Panc1 (cell line): ENCODE measurements around the gene TRIP4. TPM values are rescaled to one million over a fixed set of nuclear protein-coding genes. Genes with fewer than 3 reads are reported as not detected.

Experiments
- ATAC-seq: fragments of 200-7000 bp; cut with Tn5 transposase; 2 replicates; pipeline ENCODE4 v1.9.1; 2020; ENCODE audit warnings: mild to moderate bottlenecking, moderate library complexity
- BruUV-seq: library from RNA; stranded (reverse); fragments of 400-500 nt; replicated peaks from 2 replicates; lab custom pipeline; 2021; lab: Mats Ljungman, UMichigan
- CTCF ChIA-PET: fragments of 300-600 bp; sonication (Branson Sonifier 250); formaldehyde crosslinking; loops from one replicate; lab custom pipeline; 2022; ENCODE audit warnings: antibody characterized with exemption; lab: Charles Lee
- POLR2A ChIA-PET: fragments of 300-600 bp; sonication (Branson Sonifier 250); formaldehyde crosslinking; loops from one replicate; lab custom pipeline; 2022; ENCODE audit warnings: antibody characterized with exemption; lab: Charles Lee
- DNase-seq: peaks from one replicate; pipeline ENCODE4 v3.0.0-alpha.2; 2010; ENCODE audit warnings: low read depth, low spot score
- H3K27ac ChIP-seq: 2 replicates; pipeline ENCODE4 v1.5.1; 2011; ENCODE audit warnings: mild to moderate bottlenecking, low read length, inconsistent platforms
- H3K27me3 ChIP-seq: fragments of 200-500 bp; sonication (Bioruptor generic); 2 replicates; pipeline ENCODE4 v1.6.0; 2014; ENCODE audit warnings: low read length, inconsistent platforms; ENCODE audit not compliant: control insufficient read depth, insufficient read depth
- H3K36me3 ChIP-seq: fragments of 200-500 bp; sonication (Bioruptor generic); 2 replicates; pipeline ENCODE4 v1.5.1; 2014; ENCODE audit warnings: inconsistent platforms, mild to moderate bottlenecking, low read length, moderate library complexity; ENCODE audit not compliant: control insufficient read depth, insufficient read depth
- H3K4me1 ChIP-seq: 2 replicates; pipeline ENCODE4 v1.5.1; 2011; ENCODE audit warnings: inconsistent platforms, mild to moderate bottlenecking, low read length, moderate library complexity; ENCODE audit not compliant: control insufficient read depth, insufficient read depth
- H3K4me3 ChIP-seq, 2 experiments: 2 replicates each; pipeline ENCODE4 v1.5.1; 2011 to 2012; ENCODE audit warnings: low read depth in 2 of 2, low read length in 2 of 2, mild to moderate bottlenecking in 2 of 2, inconsistent platforms in 1 of 2, moderate library complexity in 1 of 2
- H3K9me3 ChIP-seq: fragments of 200-500 bp; sonication (Bioruptor generic); 2 replicates; pipeline ENCODE4 v1.5.1; 2014; ENCODE audit warnings: low read depth, mild to moderate bottlenecking, inconsistent platforms, low read length, moderate library complexity; ENCODE audit not compliant: control insufficient read depth, insufficient read depth
- POLR2AphosphoS5 ChIP-seq: IDR thresholded peaks from 2 replicates; pipeline ENCODE4 v1.6.1; 2012; ENCODE audit warnings: mild to moderate bottlenecking, low read depth, low read length, moderate library complexity
- REST ChIP-seq, 2 experiments: IDR thresholded peaks; 2 replicates each; pipeline ENCODE4 v1.6.1; 2011 to 2012; ENCODE audit warnings: low read depth in 2 of 2, control low read depth in 1 of 2, low read length in 1 of 2, mild to moderate bottlenecking in 1 of 2, moderate library complexity in 1 of 2; ENCODE audit not compliant: insufficient read depth in 1 of 2
- SIN3A ChIP-seq: IDR thresholded peaks from 2 replicates; pipeline ENCODE4 v1.6.1; 2012; ENCODE audit warnings: low read depth, mild to moderate bottlenecking, low read length, moderate library complexity, borderline replicate concordance; ENCODE audit not compliant: insufficient read depth
- TCF7L2 ChIP-seq: IDR thresholded peaks from 2 replicates; pipeline ENCODE4 v1.6.1; 2011; ENCODE audit warnings: mild to moderate bottlenecking, low read depth, low read length, inconsistent platforms
- in situ Hi-C: cut with HindIII; loops from 2 replicates; pipeline ENCODE4 v1.10.0; 2016; ENCODE audit warnings: low sequenced_read_pairs, low pct_unique_long_range_greater_than_20kb
- intact Hi-C: fragments of 100-400 bp; cut with micrococcal nuclease; formaldehyde crosslinking; loops from one replicate; pipeline ENCODE4 v1.10.0; 2022; ENCODE audit not compliant: unreplicated experiment
- total RNA-seq: library from RNA; stranded (reverse); gene quantifications from one replicate; pipeline ENCODE4 v1.2.1, GENCODE V29; 2021; ENCODE audit not compliant: unreplicated experiment
- TF ChIP-seq, protein P1 (sequence below): fragments of 450-650 bp; IDR thresholded peaks from 2 replicates; pipeline ENCODE4 v1.5.1; 2017; ENCODE audit warnings: mild to moderate bottlenecking

The TRIP4 gene
- total RNA-seq, 1 experiment from 2014 or later: 42.8 TPM

GRCh38 chr15:64474846-64475245 lies 87.2 kb downstream of the TRIP4 start:
- Histone ChIP-seq H3K27ac (no peak overlapping the region), H3K4me3 (no peak overlapping the region), H3K36me3 (no peaks in the 10 kb centered on the region), H3K4me1 (no peaks in the 10 kb centered on the region), H3K27me3 (no peaks in the 10 kb centered on the region), H3K9me3 (no peaks in the 10 kb centered on the region)
- CTCF ChIA-PET: no interaction called here
- no peak for DNase-seq
- in situ Hi-C loops: no loop called here
- intact Hi-C loops: loop anchor here (10.0 kb wide), 1 partner anchor 60 kb away; no protein-coding TSS in a partner anchor
- BruUV-seq: TSS peak; percentile 2
- ATAC-seq: no peak
- POLR2A ChIA-PET: interaction anchor here (0.6 kb wide), 2 partner anchors 32 to 1902 kb away, joined by 6 to 7 read pairs; no protein-coding TSS in a partner anchor
- no peak for TF ChIP-seq TCF7L2
- no peak for TF ChIP-seq REST (IDR thresholded peaks at IDR 0.05; ENCODE audit: insufficient read depth in 1 of 2, low read depth in 2 of 2, low read length in 1 of 2)
- no peak for TF ChIP-seq SIN3A
- TF ChIP-seq POLR2AphosphoS5: no peak
- TF ChIP-seq, protein P1, sequence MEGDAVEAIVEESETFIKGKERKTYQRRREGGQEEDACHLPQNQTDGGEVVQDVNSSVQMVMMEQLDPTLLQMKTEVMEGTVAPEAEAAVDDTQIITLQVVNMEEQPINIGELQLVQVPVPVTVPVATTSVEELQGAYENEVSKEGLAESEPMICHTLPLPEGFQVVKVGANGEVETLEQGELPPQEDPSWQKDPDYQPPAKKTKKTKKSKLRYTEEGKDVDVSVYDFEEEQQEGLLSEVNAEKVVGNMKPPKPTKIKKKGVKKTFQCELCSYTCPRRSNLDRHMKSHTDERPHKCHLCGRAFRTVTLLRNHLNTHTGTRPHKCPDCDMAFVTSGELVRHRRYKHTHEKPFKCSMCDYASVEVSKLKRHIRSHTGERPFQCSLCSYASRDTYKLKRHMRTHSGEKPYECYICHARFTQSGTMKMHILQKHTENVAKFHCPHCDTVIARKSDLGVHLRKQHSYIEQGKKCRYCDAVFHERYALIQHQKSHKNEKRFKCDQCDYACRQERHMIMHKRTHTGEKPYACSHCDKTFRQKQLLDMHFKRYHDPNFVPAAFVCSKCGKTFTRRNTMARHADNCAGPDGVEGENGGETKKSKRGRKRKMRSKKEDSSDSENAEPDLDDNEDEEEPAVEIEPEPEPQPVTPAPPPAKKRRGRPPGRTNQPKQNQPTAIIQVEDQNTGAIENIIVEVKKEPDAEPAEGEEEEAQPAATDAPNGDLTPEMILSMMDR: no peak

- no peaks in the 10 kb centered on the region for H3K27me3 ChIP-seq
- H3K36me3 ChIP-seq: no peaks in the 10 kb centered on the region
- intact Hi-C loops (loop anchor here (10.0 kb wide), 1 partner anchor 58 kb away; no protein-coding TSS in a partner anchor), in situ Hi-C loops (no loop called here)
- POLR2A ChIA-PET: no interaction called here
- H3K4me3 ChIP-seq: no peak overlapping the region
- ATAC-seq (no peak), DNase-seq (no peak)
- no peak for TF ChIP-seq REST (IDR thresholded peaks at IDR 0.05; ENCODE audit: insufficient read depth in 1 of 2, low read depth in 2 of 2, low read length in 1 of 2)
- TF ChIP-seq SIN3A: no peak
- TF ChIP-seq TCF7L2: no peak
- TF ChIP-seq, protein P1: no peak
- TF ChIP-seq POLR2AphosphoS5: no peak
- no peaks in the 10 kb centered on the region for H3K4me1 ChIP-seq
- CTCF ChIA-PET: no interaction called here
- no peak overlapping the region for H3K27ac ChIP-seq
- H3K9me3 ChIP-seq: no peaks in the 10 kb centered on the region
- BruUV-seq: no TSS peak
Observed at GRCh38 chr15:64476550-64476949, 88.9 kb downstream of the TRIP4 start.
